Thymus (tissue), 14 donors: ENCODE data around the gene WASHC4. TPM values are rescaled to one million over a fixed set of nuclear protein-coding genes. Genes with fewer than 3 reads are reported as not detected.
A peak's percentile ranks its signal among the peaks of the same experiment; 100 is the strongest.

ENCODE experiments used
- DNase-seq, 9 donors: peaks; one replicate each; pipeline ENCODE4 v3.0.0-alpha.2; 2013; ENCODE audit warnings: low spot score in 9 of 9, low read depth in 6 of 9, missing footprints in 1 of 9
- H3K27ac ChIP-seq, 2 donors: one replicate each; pipeline ENCODE4 v1.5.1; 2013; ENCODE audit warnings: control low read depth in 1 of 2, low read depth in 1 of 2, low read length in 1 of 2, mild to moderate bottlenecking in 1 of 2, moderate library complexity in 1 of 2
- H3K27me3 ChIP-seq, 2 donors: one replicate each; pipeline ENCODE4 v1.5.1; 2013; ENCODE audit warnings: low read length in 1 of 2; ENCODE audit not compliant: control insufficient read depth in 2 of 2, insufficient read depth in 1 of 2
- H3K36me3 ChIP-seq, 2 donors: one replicate each; pipeline ENCODE4 v1.5.1; 2013; ENCODE audit warnings: low read length in 1 of 2, mild to moderate bottlenecking in 1 of 2, moderate library complexity in 1 of 2; ENCODE audit not compliant: control insufficient read depth in 2 of 2, insufficient read depth in 2 of 2
- H3K4me1 ChIP-seq, 2 donors: one replicate each; pipeline ENCODE4 v1.5.1; 2013; ENCODE audit warnings: low read length in 2 of 2; ENCODE audit not compliant: control insufficient read depth in 2 of 2, insufficient read depth in 2 of 2
- H3K4me3 ChIP-seq, 2 donors: one replicate each; pipeline ENCODE4 v1.5.1; 2013; ENCODE audit warnings: low read length in 2 of 2, control low read depth in 1 of 2, mild to moderate bottlenecking in 1 of 2
- H3K9me3 ChIP-seq, 2 donors: one replicate each; pipeline ENCODE4 v1.5.1; 2013; ENCODE audit warnings: low read length in 1 of 2, mild to moderate bottlenecking in 1 of 2; ENCODE audit not compliant: control insufficient read depth in 2 of 2, insufficient read depth in 1 of 2
- WGBS: extraction: QIAGEN DNeasy Blood & Tissue Kit; methylation state at CpG from one replicate; pipeline ENCODE4 v1.1.7; 2013; 5-methylcytosine and 5-hydroxymethylcytosine counted together
- long read RNA-seq, 10 donors: transcript quantifications; one replicate each; lab custom pipeline, GENCODE V29; 2026
- polyA plus RNA-seq: library from polyadenylated mRNA; stranded (reverse); fragments of 200-250 nt; gene quantifications from one replicate; pipeline ENCODE4 v1.2.3, GENCODE V29; 2013
- total RNA-seq: library from RNA; stranded (reverse); fragments of 120-200 nt; gene quantifications from one replicate; pipeline ENCODE4 v1.2.4, GENCODE V29; 2013
- donor health status: healthy.

The WASHC4 gene, protein sequence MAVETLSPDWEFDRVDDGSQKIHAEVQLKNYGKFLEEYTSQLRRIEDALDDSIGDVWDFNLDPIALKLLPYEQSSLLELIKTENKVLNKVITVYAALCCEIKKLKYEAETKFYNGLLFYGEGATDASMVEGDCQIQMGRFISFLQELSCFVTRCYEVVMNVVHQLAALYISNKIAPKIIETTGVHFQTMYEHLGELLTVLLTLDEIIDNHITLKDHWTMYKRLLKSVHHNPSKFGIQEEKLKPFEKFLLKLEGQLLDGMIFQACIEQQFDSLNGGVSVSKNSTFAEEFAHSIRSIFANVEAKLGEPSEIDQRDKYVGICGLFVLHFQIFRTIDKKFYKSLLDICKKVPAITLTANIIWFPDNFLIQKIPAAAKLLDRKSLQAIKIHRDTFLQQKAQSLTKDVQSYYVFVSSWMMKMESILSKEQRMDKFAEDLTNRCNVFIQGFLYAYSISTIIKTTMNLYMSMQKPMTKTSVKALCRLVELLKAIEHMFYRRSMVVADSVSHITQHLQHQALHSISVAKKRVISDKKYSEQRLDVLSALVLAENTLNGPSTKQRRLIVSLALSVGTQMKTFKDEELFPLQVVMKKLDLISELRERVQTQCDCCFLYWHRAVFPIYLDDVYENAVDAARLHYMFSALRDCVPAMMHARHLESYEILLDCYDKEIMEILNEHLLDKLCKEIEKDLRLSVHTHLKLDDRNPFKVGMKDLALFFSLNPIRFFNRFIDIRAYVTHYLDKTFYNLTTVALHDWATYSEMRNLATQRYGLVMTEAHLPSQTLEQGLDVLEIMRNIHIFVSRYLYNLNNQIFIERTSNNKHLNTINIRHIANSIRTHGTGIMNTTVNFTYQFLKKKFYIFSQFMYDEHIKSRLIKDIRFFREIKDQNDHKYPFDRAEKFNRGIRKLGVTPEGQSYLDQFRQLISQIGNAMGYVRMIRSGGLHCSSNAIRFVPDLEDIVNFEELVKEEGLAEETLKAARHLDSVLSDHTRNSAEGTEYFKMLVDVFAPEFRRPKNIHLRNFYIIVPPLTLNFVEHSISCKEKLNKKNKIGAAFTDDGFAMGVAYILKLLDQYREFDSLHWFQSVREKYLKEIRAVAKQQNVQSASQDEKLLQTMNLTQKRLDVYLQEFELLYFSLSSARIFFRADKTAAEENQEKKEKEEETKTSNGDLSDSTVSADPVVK
- 34.9 TPM for total RNA-seq
- 28.4 TPM for polyA plus RNA-seq
- long read RNA-seq, donor 1 = 0 reads
- long read RNA-seq, donor 2 = 0 reads
- long read RNA-seq, donor 3, partial matches to known transcripts = 0 of 2 reads
- long read RNA-seq, donor 3, other reads (novel, unspliced or antisense) = 0 of 2 reads
- long read RNA-seq, donor 4, partial matches to known transcripts = 7 of 7 reads
- long read RNA-seq, donor 4, other reads (novel, unspliced or antisense) = 0 of 7 reads
- long read RNA-seq, donor 5, partial matches to known transcripts = 7 of 9 reads
- long read RNA-seq, donor 5, other reads (novel, unspliced or antisense) = 0 of 9 reads
- long read RNA-seq, donor 6 = 0 reads
- long read RNA-seq, donor 7, full-length matches to known transcripts = 2 of 2 reads
- long read RNA-seq, donor 7, partial matches to known transcripts = 0 of 2 reads
- long read RNA-seq, donor 7, other reads (novel, unspliced or antisense) = 0 of 2 reads
- long read RNA-seq, donor 8, partial matches to known transcripts = 6 of 6 reads
- long read RNA-seq, donor 8, other reads (novel, unspliced or antisense) = 0 of 6 reads
- long read RNA-seq, donor 9, partial matches to known transcripts = 0 of 1 reads
- long read RNA-seq, donor 9, other reads (novel, unspliced or antisense) = 0 of 1 reads
- long read RNA-seq, donor 10, partial matches to known transcripts = 0 of 1 reads
- long read RNA-seq, donor 10, other reads (novel, unspliced or antisense) = 0 of 1 reads

DNA sequence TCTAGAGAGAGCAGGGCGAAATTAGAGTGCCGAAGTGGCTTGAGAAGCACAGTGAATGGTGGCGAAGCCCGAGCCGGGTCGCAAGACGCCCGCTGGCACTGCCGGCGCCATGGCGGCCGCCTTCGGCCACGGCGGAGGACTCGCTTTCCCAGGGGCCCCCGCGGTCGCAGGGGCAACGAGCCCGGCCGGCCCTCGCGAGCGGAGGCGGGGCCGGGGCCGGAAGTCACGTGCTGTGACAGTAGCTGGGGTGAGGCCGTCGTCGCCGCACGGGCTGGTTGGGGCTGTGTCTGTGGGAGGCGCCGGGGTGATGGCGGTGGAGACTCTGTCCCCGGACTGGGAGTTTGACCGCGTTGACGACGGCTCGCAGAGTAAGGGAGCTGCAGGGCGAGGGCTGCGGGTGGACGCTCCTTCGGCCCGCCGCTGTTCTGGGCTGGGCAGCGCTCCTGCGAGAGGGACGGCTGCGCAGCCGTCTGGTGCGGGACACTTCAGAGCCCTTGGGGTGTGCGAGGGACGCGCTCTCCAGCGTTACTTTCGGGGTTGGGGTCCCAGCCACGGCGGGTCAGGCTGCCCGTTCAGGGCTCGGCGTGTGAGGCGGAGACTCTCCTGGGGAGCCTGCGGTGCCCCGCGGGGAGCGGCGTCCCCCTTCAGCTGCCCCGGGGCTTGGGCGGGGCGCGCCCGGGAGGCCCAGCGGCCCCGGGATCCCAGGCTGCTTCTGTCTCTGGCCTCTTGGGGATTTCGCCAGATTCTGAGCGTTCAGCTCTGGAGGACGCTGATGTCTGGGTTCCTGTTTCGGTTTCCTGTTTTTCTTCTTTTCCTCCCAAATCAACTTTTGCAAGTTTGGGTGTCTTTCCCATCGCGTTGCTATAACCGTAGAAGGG lies at the start of gene WASHC4:
TSS of gene WASHC4 (plus strand) at position 238 of the 878 bp plus-strand sequence. CDS start at position 308, 70 bp downstream.
- DNase-seq = peak; percentile 71 to 95 (median 88)
- WGBS = under 1% methylated on average over 85 of the region's 85 CpGs
- peaks cover 0 to 8% of the 10 kb centered on the region in 2 donors for H3K36me3 ChIP-seq
- peak within 1 kb of the TSS; percentile 94 to 99 for H3K4me3 ChIP-seq
- H3K27ac ChIP-seq = peak within 1 kb of the TSS; percentile 97
- peaks cover 5 to 7% of the 10 kb centered on the region in 2 donors for H3K4me1 ChIP-seq
- H3K27me3 ChIP-seq = no peaks in the 10 kb centered on the region
- H3K9me3 ChIP-seq = no peaks in the 10 kb centered on the region

DNA sequence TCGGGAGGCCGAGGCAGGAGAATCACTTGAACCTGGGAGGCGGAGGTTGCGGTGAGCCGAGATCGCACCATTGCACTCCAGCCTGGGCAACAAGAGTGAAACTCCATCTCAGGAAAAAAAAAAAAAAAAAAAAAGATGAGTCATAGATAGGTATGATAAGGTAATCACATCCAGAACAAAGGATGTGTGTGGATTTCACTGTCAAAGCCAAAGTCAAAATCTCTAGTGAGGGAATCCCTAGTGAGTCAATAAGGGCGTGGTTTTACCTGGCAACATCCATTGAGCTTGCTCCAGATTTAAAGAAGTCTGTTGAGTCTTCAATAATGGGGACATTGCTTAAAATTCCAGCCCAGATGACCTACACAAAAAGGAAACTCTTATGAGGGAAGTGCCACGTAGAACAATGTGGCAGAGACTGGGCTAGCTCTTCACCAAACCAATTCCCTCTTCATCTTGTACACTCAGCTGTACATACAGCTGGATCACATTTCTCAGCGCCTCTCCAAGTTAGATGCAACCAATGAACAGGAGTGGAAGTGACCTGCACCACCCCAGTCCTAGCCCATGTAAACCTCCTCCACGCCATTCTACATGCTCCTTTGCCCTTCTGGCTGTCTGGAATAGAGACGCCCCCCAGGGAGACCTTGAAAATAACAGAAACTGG lies 46.7 kb upstream of the WASHC4 start:
- WGBS = 89% methylated on average over 11 of the region's 11 CpGs
- H3K9me3 ChIP-seq = no peaks in the 10 kb centered on the region
- H3K4me1 ChIP-seq = no peaks in the 10 kb centered on the region
- no peak for DNase-seq
- H3K27ac ChIP-seq = no peak overlapping the region
- H3K4me3 ChIP-seq = no peak overlapping the region
- H3K36me3 ChIP-seq = no peaks in the 10 kb centered on the region
- no peaks in the 10 kb centered on the region for H3K27me3 ChIP-seq

DNA sequence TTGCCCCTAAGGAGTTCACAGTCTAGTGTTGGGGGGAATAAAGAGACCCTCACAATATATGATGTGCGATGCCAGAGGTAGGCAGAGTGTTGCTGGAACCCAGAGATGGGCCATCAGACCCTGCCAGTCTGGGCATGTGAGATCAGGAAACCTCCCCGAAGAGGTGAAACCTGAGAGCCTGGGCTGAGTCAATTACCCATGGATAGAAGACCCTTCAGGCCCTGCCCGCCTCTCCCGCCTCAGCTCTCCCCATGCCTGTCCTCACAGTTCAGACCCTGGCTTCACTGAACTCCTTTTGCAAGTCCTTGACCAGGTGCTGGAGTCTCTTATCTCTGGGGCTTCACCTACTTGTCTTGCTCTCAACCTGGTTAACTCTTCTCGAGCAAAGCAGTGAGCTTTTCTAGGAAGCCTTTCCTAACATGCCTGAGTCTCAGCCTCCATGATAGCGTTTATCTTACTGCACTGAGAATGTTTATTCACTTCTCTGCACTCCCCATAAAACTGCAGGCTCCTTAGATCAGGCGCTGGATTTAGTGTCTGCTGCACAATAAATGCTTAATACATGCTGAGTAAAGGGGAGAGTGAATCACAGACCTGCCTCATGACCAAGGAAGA lies 42.9 kb upstream of the WASHC4 start:
- Histone ChIP-seq H3K27ac (no peak overlapping the region), H3K36me3 (no peaks in the 10 kb centered on the region), H3K27me3 (no peaks in the 10 kb centered on the region), H3K9me3 (no peaks in the 10 kb centered on the region), H3K4me3 (no peak overlapping the region), H3K4me1 (no peaks in the 10 kb centered on the region)
- WGBS = 79% methylated on average over 7 of the region's 7 CpGs
- DNase-seq = no peak

DNA sequence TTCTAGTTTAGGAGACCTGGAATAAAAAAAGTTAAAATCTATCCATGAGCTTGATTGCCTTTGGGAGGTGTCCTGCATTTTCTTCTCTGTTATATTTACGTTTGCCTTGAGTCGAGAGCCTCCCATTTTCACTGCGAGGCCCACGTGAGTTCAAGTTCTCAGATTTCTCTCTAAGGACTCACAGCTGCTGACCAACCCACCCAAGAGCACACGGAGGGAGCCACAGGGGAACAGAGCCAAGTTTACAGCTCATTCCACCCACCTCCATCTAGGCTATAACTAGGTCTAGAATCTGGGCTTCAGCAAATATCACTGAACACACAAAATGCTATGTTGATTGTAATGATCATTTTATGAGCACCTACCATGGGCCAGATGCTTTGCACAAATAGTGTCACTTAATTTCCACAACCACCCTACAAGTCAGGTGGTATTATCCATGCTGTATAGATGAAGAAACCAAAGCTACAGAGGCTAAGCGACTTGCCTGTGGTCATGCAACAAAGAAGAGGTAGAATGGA lies 40.0 kb upstream of the WASHC4 start:
- no peak overlapping the region for H3K4me3 ChIP-seq
- H3K27me3 ChIP-seq = no peaks in the 10 kb centered on the region
- DNase-seq = no peak
- H3K4me1 ChIP-seq = no peaks in the 10 kb centered on the region
- no peaks in the 10 kb centered on the region for H3K9me3 ChIP-seq
- no peaks in the 10 kb centered on the region for H3K36me3 ChIP-seq
- H3K27ac ChIP-seq = no peak overlapping the region
- WGBS = 83% methylated on average over 6 of the region's 6 CpGs

DNA sequence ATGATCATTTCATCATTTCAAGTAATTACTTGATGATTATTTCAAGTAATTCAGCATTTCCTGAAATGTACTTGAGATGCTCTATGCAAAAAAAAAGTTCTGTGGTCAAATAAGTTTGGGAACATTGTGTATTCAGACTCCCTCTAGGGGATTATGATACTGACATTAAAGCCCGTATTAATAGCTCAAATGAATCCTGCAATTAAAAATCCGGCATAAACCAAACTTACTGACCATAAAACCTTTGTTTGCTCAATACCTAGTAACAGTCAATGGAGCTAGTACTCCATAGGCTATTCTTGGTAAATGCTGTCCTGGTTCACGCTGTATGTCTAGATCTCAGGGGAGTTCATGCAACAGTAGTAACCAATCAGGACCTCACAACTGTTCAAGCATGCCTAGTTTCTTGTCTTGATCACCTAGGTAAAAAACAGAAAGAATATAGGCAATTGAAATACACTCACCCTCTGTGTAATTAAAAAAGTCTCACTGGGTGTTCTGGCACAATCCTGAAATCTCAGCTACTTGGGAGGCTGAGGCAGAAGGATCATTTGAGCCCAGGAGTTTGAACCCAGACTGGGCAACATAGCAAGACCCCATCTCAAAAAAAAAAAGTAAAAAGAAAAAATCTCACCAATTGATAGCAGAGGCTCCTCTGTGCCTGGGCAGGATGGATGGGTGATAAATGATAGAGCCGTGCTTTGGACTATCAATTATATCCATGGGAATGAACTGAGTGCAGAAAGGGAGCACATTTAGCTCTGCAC lies 37.4 kb upstream of the WASHC4 start:
- WGBS = 91% methylated on average over 4 of the region's 4 CpGs
- DNase-seq = no peak
- no peaks in the 10 kb centered on the region for H3K9me3 ChIP-seq
- no peaks in the 10 kb centered on the region for H3K36me3 ChIP-seq
- no peaks in the 10 kb centered on the region for H3K4me1 ChIP-seq
- no peak overlapping the region for H3K27ac ChIP-seq
- no peaks in the 10 kb centered on the region for H3K27me3 ChIP-seq
- H3K4me3 ChIP-seq = no peak overlapping the region

DNA sequence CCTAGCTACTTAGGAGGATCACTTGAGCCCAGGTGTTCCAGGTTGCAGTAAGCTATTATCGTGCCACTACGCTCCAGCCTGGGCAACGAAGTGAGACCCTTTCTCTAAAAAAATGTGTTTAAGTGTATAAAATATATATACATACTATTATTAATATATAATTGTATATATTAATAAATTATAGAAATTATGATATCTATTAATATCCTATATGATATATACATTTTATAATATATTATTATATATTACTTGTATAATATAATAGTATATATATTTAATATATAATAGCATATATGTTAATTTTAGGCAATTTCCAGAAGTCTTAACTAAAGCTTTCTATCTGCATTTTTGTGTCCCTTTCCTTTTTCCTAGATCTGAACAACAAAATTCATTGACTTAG lies 35.5 kb upstream of the WASHC4 start:
- WGBS = over 99% methylated on average over 3 of the region's 3 CpGs
- Histone ChIP-seq H3K9me3 (no peaks in the 10 kb centered on the region), H3K36me3 (no peaks in the 10 kb centered on the region), H3K4me3 (no peak overlapping the region), H3K27me3 (no peaks in the 10 kb centered on the region), H3K27ac (no peak overlapping the region), H3K4me1 (no peaks in the 10 kb centered on the region)
- no peak for DNase-seq
